ENCODE data around the gene LMX1B.

DNA sequence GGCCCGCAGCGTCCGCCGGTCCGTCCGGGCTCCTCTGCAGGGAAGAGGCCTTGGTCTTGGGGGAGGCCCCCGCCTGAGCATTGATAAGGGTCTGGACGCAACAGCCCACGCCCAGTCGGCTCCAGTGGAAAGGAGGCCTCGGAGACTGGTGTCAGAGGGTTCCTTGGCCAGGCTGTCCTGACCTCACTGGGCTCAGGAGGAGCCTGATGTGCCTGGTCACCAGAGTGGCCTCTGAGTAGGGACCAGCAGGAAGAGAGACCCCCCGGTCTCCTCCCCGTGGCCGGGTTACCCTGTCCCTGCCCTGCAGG lies 13.2 kb downstream of the LMX1B start:
- TF ChIP-seq, protein P1, sequence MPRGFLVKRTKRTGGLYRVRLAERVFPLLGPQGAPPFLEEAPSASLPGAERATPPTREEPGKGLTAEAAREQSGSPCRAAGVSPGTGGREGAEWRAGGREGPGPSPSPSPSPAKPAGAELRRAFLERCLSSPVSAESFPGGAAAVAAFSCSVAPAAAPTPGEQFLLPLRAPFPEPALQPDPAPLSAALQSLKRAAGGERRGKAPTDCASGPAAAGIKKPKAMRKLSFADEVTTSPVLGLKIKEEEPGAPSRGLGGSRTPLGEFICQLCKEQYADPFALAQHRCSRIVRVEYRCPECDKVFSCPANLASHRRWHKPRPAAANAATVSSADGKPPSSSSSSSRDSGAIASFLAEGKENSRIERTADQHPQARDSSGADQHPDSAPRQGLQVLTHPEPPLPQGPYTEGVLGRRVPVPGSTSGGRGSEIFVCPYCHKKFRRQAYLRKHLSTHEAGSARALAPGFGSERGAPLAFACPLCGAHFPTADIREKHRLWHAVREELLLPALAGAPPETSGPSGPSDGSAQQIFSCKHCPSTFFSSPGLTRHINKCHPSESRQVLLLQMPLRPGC (tag by site-specific recombination; IDR thresholded peaks at IDR 0.05): no peak
- no peak for TF ChIP-seq ZFP41 (tag by site-specific recombination; IDR thresholded peaks at IDR 0.05; ENCODE audit: borderline replicate concordance)
- no peak for TF ChIP-seq BCL11A (tag by site-specific recombination; IDR thresholded peaks at IDR 0.05; ENCODE audit: low read depth)
- TF ChIP-seq, protein P2, sequence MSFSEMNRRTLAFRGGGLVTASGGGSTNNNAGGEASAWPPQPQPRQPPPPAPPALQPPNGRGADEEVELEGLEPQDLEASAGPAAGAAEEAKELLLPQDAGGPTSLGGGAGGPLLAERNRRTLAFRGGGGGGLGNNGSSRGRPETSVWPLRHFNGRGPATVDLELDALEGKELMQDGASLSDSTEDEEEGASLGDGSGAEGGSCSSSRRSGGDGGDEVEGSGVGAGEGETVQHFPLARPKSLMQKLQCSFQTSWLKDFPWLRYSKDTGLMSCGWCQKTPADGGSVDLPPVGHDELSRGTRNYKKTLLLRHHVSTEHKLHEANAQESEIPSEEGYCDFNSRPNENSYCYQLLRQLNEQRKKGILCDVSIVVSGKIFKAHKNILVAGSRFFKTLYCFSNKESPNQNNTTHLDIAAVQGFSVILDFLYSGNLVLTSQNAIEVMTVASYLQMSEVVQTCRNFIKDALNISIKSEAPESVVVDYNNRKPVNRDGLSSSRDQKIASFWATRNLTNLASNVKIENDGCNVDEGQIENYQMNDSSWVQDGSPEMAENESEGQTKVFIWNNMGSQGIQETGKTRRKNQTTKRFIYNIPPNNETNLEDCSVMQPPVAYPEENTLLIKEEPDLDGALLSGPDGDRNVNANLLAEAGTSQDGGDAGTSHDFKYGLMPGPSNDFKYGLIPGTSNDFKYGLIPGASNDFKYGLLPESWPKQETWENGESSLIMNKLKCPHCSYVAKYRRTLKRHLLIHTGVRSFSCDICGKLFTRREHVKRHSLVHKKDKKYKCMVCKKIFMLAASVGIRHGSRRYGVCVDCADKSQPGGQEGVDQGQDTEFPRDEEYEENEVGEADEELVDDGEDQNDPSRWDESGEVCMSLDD (tag by site-specific recombination; IDR thresholded peaks at IDR 0.05): no peak
- TF ChIP-seq SP2 (tag by site-specific recombination; IDR thresholded peaks at IDR 0.05): no peak
- no peak for TF ChIP-seq ZNF660 (tag by site-specific recombination; IDR thresholded peaks at IDR 0.05)
- no peak for TF ChIP-seq ZNF132 (tag by site-specific recombination; IDR thresholded peaks at IDR 0.05; ENCODE audit: borderline replicate concordance)
- TF ChIP-seq ZNF404 (tag by site-specific recombination; IDR thresholded peaks at IDR 0.05): no peak
- TF ChIP-seq, protein P3, sequence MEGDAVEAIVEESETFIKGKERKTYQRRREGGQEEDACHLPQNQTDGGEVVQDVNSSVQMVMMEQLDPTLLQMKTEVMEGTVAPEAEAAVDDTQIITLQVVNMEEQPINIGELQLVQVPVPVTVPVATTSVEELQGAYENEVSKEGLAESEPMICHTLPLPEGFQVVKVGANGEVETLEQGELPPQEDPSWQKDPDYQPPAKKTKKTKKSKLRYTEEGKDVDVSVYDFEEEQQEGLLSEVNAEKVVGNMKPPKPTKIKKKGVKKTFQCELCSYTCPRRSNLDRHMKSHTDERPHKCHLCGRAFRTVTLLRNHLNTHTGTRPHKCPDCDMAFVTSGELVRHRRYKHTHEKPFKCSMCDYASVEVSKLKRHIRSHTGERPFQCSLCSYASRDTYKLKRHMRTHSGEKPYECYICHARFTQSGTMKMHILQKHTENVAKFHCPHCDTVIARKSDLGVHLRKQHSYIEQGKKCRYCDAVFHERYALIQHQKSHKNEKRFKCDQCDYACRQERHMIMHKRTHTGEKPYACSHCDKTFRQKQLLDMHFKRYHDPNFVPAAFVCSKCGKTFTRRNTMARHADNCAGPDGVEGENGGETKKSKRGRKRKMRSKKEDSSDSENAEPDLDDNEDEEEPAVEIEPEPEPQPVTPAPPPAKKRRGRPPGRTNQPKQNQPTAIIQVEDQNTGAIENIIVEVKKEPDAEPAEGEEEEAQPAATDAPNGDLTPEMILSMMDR (tag by site-specific recombination; IDR thresholded peaks at IDR 0.05): no peak
- no peak for TF ChIP-seq ZNF133 (tag by site-specific recombination; IDR thresholded peaks at IDR 0.05)
- no peak for TF ChIP-seq GLI2 (tag by site-specific recombination; IDR thresholded peaks at IDR 0.05; ENCODE audit: borderline replicate concordance, low read depth)
- no peak for TF ChIP-seq YY2 (tag by site-specific recombination; IDR thresholded peaks at IDR 0.05)
- TF ChIP-seq EGR2 (tag by site-specific recombination; IDR thresholded peaks at IDR 0.05; ENCODE audit: low read depth): no peak
- no peak for TF ChIP-seq ZNF561 (tag by site-specific recombination; IDR thresholded peaks at IDR 0.05; ENCODE audit: borderline replicate concordance)

All from HEK293 (cell line).